Body of pancreas (tissue), 4 donors: ENCODE results near the gene TP53BP1.

Source experiments
- POLR2A ChIP-seq, 3 donors: fragments of 450-650 bp; IDR thresholded peaks; one replicate each; pipeline ENCODE4 v1.6.1; 2016; ENCODE audit warnings: antibody characterized with exemption in 3 of 3, mild to moderate bottlenecking in 2 of 3
- TF ChIP-seq, protein P1 (sequence below), 7 experiments: fragments of 450-650 bp in 4 of 7; fragments of 200-600 bp in 3 of 7; sonication (generic) in 3 of 7; IDR thresholded peaks; one replicate each; pipeline ENCODE4 v1.5.1; 2016 to 2019; ENCODE audit warnings: antibody characterized with exemption in 7 of 7

- TF ChIP-seq, protein P1, sequence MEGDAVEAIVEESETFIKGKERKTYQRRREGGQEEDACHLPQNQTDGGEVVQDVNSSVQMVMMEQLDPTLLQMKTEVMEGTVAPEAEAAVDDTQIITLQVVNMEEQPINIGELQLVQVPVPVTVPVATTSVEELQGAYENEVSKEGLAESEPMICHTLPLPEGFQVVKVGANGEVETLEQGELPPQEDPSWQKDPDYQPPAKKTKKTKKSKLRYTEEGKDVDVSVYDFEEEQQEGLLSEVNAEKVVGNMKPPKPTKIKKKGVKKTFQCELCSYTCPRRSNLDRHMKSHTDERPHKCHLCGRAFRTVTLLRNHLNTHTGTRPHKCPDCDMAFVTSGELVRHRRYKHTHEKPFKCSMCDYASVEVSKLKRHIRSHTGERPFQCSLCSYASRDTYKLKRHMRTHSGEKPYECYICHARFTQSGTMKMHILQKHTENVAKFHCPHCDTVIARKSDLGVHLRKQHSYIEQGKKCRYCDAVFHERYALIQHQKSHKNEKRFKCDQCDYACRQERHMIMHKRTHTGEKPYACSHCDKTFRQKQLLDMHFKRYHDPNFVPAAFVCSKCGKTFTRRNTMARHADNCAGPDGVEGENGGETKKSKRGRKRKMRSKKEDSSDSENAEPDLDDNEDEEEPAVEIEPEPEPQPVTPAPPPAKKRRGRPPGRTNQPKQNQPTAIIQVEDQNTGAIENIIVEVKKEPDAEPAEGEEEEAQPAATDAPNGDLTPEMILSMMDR (IDR thresholded peaks at IDR 0.05), result peak in 4 of 7 experiments; percentile 47 to 55 (median 50)
- TF ChIP-seq POLR2A (IDR thresholded peaks at IDR 0.05), result no peak
These were observed 52.2 kb downstream of the TP53BP1 start for GRCh38 chr15:43440721-43441281.
